ENCODE measurements around the gene SHH.

The SHH gene

DNA sequence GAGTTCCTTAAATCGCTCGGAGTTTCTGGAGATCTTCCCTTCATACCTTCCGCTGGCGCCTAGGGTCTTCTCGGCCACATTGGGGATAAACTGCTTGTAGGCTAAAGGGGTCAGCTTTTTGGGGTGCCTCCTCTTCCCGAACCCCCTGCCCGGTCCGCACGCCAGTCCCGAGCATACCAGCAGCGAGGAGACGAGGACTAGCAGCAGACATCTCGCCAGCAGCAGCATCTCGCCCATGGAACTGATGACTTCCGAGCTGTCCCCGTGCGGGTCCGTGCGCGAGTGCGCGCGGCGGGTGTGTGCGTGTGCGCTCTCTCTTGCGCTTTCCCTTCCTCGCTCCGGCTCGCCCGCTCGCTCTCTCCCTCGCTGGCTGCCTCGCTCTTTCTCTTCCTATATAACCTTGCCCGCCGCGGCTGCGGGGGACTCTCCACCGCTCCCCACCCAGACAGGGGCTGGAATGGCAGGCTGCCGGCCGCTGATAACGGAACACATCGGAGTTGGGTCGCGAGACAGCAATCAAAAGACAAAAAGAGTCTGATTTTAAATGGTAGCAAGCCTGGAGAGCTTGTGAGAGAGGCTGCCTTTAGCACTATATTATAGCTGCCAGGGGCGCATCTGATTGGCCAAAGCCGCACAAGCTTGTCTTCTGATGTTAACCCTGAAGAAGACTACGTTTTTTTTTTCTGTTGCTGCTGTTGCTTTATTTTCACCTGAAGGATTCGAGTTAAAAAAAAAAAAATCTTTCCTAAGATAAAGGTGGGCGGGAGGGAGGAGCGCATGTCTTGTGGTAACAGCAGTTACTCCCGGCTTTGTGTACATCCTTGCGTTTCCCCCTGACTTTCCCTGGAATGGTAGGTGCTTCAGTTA lies at the start of gene SHH:
TSS of gene SHH (minus strand) at position 569 of the 867 bp plus-strand sequence. CDS start at position 228, 341 bp downstream.
- DNase-seq = no peak

- DNase-seq = no peak
These were observed 49.2 kb upstream of the SHH start for GRCh38 chr7:155861480-155861868.

GRCh38 chr7:155860840-155861479 lies 48.7 kb upstream of the SHH start:
- DNase-seq = no peak

DNA sequence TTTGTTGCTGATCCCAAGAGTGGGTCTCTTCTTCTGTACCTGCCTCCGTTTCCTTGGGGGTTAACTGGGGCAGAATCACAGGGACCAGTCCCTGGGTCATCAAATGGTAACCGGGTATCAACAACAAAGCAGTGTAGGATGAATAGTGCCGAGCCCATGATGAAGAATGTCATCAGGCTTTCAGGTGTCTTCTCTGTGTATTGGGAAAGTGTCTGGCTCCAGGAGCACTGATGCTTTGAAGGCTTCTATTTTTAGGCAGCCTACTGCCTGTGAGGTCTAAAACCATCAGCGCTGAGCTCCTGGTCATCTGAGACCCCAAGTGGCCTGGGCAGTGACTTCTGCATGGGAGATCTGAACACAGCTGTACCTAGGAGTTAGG lies 48.2 kb upstream of the SHH start:
- no peak for DNase-seq

GRCh38 chr7:155858521-155859061 lies 46.3 kb upstream of the SHH start:
- no peak for DNase-seq

DNA sequence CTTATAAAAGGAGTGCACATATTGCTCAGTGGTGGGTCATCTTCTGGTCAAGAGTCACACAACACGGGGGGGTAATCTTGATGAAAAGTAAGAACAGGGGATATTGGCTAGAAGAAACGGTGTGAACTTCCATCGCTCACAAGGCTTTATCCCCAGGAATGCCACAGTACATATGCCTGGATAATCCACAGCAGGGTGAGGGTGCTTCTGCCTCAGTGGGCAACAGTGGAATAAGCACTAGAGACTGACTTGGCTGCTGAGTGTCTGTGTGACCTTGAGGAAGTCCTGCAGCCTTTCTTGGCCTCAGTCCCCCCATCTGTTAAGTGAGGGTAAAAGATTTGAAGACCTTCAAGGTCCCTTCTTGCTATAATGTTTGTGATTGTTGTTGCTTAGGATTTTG lies 44.9 kb upstream of the SHH start:
- DNase-seq = no peak

GRCh38 chr7:155856656-155857055 lies 44.4 kb upstream of the SHH start:
- DNase-seq = no peak

GRCh38 chr7:155852426-155853301 lies 40.4 kb upstream of the SHH start:
- no peak for DNase-seq

DNA sequence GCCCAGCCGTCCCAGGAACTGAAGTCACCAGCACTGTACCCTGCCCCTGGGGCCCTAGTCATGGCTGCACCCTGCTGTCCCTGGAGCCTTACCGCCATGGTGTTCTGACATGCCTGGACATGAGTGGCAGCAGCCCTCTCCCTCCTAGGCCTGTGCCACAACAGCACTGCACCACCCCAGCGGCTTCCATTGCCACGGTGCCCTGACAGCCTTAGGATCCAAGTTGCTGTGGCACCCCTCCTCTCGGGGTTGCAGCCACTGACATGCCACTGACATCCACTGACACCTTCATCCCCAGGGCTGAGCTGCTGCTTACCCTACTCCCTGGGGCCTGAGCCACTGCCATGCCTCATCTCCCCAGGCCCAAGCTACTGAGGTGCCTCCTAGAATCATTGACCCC lies 39.6 kb upstream of the SHH start:
- DNase-seq = no peak

DNA sequence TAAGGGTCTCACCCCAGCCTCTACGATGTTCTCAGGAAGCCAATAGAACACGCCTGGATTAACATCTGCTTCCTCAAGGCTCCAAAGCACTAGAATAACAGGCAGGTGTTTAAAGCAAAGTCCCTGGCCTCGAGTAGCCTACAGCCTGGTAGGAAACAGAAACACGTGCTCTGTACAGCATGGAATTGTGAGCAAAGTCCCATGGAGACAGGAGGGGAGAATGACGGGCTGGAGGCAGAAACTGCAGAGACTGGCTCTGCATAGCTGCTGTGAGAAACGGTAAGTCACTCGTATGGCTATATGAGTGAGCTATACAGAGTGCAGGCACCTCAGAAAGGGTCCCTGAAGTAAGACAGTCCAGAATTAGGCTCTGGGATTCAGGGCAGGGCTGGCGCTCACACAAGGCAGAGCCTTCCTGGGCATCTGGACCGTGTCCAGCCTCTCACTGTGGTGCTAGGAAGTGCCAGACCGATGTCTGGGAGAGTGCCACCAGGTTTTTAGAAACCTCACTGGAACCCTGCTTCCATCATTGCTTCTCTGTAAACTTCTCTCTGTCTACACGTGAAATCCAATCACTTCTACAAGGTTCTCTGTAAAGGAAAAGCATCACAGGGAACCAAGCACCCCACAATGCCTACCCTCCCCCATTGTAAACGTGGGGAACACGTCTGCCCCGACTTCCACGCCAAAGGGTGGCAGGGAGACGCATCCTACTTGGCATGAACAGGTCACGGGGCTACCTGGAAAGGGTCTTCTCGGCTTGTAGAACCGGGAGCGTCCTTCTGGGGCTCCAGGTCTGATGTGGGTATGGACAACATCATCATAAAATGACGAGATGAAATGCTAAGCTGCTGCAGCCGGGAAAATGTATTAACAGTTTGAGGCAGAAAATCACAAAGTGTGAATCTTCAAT lies 38.8 kb upstream of the SHH start:
- no peak for DNase-seq

GRCh38 chr7:155850001-155850436 lies 37.8 kb upstream of the SHH start:
- no peak for DNase-seq

DNA sequence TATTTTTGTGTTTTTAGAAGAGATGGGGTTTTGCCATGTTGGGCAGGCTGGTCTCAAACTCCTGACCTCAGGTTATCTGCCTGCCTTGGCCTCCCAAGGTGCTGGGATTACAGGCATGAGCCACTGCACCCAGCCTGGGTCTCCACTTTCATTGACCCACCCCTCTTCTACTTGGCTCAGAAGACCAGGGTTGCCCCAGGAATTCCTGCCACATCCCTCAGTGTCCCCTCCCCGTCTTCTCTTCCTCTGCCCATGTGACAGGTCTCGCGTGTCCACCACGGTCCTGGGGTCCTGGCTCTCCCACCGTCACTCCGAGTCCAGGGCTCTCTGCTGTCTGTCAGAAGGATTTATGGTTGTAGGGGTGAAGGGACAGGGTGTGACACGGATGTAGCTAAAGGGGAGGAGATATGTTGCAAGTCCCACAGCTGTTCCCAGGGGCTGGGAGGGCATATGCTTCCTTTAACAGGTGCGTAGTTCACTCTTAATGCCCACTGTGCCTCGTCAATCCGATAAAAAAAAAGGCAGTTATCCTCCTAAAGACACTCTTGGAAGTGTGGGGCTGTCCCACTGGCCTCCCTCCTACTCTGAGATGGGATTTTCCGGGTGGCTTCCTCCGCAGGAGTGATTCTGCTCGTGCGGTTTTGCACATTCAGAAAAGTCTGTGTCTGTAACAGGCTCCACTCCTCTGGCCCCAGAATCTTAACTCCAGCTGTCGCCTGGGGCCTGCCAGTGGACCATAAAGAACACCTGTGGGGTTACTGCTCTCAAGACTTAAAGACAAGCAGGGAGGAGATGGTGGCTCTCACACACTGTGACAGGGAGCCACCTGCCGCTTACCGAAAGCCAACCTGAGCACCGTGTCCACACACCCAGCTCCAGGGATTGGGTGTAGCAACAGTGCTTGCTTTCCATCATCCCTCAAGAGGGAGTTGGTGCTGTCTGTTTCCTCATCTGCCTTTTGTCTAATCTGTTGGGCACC lies 36.7 kb upstream of the SHH start:
- DNase-seq = no peak

DNA sequence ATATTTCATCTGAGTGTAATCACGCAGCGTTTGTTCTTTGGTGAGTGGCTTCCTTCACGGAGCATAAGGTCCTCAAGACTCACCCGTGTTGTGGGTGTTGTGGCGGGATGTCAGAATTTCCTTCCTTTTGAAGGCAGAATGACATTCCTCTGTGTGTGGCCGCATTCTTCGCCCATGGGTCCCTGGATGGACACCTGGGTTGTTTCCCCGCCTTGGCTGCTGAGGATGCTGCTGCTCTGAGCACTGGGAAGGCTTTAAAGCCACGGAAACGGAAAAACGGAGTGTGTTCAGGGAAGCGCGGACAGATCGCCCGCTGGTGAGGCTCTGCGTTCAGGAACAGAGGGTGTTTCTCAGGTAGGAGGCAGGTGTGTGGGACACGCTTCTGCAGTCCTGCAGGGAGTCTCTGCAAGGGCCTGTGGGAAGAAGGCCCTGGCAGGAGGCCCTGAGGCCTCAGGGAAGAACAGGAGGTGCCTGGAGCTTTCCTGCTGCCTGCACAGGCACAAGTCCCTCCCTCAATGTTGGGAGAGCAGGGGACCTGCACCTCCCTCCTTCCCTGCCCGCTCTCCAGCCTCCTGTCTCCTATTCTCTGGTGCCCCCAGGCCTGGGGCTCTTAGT lies 35.7 kb upstream of the SHH start:
- no peak for DNase-seq

- DNase-seq = no peak
These were observed 34.7 kb upstream of the SHH start for GRCh38 chr7:155846936-155847335.

GRCh38 chr7:155846156-155846555 lies 33.9 kb upstream of the SHH start:
- no peak for DNase-seq

DNA sequence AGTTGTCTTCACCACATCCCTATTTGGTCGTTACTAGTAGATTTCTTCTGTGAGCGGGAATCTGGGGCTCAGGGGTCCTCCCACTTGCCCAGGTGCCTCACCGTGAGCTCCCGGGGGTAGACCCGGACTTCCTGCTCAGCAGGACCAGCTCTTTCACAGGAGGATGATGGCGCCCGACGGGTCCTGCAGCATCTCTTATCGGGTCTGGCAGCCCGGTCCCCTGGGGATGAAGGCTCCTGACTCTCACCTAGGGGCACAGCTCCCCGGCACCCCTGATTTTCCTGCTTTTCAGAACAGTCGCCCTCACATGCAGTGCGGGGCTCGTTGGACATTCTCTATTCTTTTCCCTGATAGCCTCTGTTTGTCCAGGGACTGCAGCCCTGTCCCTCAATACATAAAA lies 33.0 kb upstream of the SHH start:
- DNase-seq = no peak

- no peak for DNase-seq
These were observed 32.3 kb upstream of the SHH start for GRCh38 chr7:155844526-155844925.

GRCh38 chr7:155844019-155844453 lies 31.8 kb upstream of the SHH start:
- DNase-seq = no peak

DNA sequence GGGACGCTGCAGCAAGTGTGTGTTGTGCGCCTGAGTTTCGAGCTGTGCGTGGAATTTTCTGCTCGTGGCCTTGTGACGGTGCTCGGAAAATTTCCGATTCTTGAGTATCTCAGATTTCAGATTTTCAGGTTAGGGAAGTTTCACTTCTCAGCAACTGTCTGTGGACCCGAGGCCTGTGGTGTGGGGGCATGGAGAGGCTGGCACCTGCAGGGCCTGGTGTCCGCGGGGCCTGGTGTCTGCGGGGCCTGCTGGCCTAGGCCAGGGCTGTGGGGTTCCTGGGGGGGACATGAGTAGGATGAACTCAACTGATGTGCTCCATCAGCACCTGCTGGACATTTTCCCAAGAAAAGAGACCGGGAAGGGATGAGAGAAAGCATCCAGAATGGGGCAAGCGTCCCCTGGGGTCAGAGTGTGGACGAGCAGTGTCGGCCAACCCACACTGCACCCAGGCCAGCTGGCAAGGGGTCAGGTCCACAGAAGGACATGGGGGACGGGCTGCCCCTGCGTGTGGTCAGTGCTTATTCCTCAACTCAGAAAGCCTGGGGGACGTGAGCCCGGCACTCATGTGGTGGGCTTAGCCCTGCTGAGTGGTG lies 31.3 kb upstream of the SHH start:
- no peak for DNase-seq

Data from activated CD4-positive, alpha-beta T cell treated with anti-CD3 and anti-CD28 coated beads, Interleukin-2, amount 50 U/mL, for 48 hours (primary cell).